Fibroblast of the aortic adventitia (primary cell): Measurements from ENCODE around the gene TULP3. TPM values are rescaled to one million over a fixed set of nuclear protein-coding genes. Genes with fewer than 3 reads are reported as not detected.
"Not testable (repeated sequence)": the region's sequence is repeated elsewhere in the genome, so short reads cannot be mapped to it uniquely, and the experiment has no call there.

Source experiments
- DNase-seq: peaks from one replicate; pipeline ENCODE4 v3.0.0-alpha.2; 2010; ENCODE audit warnings: low read depth
- H3K4me3 ChIP-seq: 2 replicates; pipeline ENCODE4 v1.5.1; 2011; ENCODE audit warnings: low read depth, mild to moderate bottlenecking, control low read depth, low read length, moderate library complexity
- total RNA-seq: library from RNA; depleted of rRNA; stranded (reverse); fragments of >200 nt; gene quantifications from 2 replicates; pipeline ENCODE4 v1.2.3, GENCODE V29; 2012; ENCODE audit warnings: low replicate concordance
- TF ChIP-seq, protein P1 (sequence below): IDR thresholded peaks from 2 replicates; pipeline ENCODE4 v1.5.1; 2011; ENCODE audit warnings: mild to moderate bottlenecking, low read length, control low read depth, inconsistent platforms; ENCODE audit not compliant: insufficient read depth

The TULP3 gene
- total RNA-seq, 1 donor, result 56.6 TPM

DNA sequence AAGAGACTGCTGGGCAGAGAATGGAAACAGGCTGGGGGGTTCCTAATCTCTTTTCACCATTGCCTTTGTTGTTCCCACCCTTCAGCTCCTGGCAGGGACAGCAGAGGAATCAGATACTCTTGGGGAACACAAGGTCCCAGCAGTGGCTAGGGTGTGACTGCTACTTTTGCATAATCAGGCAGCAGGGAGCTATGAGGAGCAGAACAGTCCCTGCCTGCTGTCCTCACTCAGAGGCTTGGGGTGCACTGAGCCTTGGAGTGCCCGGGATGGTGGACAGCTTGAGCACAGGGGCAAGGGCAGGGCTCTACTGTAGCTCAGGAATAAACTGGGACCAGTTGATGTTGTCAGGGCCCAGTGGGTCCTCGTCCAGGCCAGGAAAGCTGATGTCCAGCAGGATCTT, 32.4 kb upstream of the TULP3 start:
- TF ChIP-seq, protein P1, sequence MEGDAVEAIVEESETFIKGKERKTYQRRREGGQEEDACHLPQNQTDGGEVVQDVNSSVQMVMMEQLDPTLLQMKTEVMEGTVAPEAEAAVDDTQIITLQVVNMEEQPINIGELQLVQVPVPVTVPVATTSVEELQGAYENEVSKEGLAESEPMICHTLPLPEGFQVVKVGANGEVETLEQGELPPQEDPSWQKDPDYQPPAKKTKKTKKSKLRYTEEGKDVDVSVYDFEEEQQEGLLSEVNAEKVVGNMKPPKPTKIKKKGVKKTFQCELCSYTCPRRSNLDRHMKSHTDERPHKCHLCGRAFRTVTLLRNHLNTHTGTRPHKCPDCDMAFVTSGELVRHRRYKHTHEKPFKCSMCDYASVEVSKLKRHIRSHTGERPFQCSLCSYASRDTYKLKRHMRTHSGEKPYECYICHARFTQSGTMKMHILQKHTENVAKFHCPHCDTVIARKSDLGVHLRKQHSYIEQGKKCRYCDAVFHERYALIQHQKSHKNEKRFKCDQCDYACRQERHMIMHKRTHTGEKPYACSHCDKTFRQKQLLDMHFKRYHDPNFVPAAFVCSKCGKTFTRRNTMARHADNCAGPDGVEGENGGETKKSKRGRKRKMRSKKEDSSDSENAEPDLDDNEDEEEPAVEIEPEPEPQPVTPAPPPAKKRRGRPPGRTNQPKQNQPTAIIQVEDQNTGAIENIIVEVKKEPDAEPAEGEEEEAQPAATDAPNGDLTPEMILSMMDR, result no peak
- H3K4me3 ChIP-seq, result no peak overlapping the region
- DNase-seq, result no peak

DNA sequence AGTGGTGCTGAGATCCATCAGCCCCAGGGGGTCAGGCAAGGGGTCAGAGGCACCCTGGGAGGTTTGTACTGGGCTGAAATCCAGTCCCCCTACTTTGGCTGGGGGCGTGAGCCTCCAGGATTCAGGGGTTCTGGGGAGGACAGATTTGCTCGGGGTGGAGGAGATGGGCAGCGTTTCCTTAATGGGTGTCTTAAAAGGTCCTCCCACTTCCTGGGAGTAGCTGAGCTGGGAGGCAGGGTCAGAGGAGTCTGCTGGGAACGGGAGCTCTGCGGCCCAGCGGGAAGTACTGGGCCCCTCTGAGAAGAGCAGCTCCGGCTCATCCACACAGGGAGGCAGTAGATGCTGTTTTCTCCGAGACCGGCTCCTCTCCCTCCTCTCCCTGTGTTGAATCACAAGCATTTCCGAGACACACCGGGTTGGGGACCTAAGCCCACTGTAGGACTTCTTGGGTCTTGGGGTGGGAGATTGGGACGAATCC, 31.7 kb upstream of the TULP3 start:
- TF ChIP-seq, protein P1, result no peak
- no peak for DNase-seq
- no peak overlapping the region for H3K4me3 ChIP-seq

DNA sequence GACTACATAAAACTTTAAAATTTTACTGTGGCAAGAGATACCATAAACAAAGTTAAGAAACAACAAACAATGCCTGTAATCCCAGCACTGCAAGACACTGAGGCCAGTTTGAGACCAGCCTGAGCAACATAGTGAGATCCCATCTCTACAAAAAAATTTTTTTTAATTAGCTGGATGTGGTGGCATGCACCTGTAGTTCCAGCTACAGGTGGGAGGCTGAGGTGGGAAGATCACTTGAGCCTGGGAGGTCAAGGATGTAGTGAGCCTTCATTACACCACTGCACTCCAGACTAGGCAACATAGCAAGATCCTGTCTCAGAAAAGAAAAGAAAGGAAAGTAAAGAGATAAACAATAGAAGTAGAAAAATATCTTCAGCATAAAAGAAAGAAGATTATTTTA, 30.5 kb upstream of the TULP3 start:
- TF ChIP-seq, protein P1, result no peak
- H3K4me3 ChIP-seq, result no peak overlapping the region
- DNase-seq, result no peak

DNA sequence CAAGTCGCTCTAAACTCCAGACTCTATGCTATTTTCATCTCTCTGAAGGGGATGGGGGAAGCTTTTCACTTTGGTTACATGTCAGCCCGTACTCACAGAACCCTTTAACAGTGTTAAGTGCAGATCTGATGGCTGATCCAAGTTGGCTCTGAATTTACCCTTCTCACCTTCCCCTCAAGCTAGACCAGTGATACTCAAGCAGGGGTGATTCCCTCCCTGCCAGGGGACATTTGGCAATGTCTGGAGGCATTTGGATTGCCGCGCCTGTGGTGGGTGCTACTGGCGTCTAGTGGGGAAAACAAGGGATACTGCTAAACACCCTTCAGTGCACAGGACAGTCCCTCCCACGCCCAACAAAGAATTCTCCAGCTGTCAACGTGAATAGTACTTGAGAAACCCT, 27.8 kb upstream of the TULP3 start:
- H3K4me3 ChIP-seq, result no peak overlapping the region
- TF ChIP-seq, protein P1, result no peak
- no peak for DNase-seq

DNA sequence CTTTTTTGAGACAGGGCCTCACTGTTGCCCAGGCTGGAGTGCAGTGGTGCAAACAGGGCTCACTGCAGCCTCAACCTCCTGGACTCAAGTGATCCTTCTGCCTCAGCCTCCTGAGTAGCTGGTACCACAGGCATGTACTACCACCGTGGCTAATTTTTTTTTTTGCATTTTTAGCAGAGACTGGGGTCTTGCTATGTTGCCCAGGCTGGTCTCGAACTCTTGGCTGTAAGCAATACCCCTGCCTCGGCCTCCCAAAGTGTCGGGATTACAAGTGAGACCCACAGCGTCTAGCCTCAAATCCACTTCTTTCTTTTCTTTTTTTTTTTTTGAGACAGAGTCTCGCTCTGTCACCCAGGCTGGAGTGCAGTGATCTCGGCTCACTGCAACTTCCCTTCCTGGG, 27.3 kb upstream of the TULP3 start:
- not testable (repeated sequence) for H3K4me3 ChIP-seq, DNase-seq

DNA sequence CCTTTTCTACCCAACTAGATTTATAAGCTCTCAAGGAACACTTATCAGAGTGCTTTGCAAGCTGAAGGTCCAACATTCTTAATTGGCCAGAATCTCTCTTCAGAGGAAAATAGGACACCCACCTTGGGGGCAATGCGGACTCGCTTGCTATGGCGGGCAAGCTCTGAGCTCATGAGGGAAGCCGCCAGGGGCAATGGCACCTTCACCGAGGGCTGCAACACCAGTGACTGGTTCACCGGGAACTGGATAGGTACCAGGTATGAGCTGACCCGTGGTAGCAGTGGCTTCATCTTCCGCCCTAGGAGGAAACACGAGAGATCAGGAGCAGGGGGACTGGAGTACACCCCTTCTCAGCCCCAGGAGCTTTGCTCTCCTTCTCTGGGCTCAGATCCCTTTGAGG, 26.5 kb upstream of the TULP3 start:
- DNase-seq, result no peak
- TF ChIP-seq, protein P1, result no peak
- H3K4me3 ChIP-seq, result no peak overlapping the region

DNA sequence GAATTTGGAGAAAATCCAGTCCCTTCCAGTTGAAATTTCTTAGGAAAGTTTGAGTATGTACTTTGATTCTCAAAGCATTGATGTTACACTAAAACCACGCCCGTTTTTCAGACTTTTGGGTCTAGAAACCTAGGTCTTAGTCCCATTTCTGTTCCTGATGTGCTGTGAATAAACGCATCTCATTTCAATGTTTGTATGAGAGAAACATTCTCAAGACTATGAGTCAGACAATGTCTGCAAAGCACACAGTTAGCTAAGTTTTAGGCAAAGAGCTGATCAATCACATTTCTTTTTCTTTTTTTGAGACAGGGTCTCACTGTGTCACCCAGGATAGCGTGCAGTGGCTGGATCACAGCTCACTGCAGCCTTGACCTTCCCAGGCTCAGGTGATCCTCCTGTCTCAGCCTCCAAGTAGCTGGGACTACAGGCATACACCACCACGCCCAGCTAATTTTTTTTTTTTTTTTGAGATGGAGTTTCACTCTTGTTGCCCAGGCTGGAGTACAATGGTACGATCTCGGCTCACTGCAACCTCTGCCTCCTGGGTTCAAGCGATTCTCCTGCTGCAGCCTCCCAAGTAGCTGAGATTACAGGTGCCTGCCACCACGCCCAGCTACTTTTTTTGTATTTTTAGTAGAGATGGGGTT, 21.6 kb upstream of the TULP3 start:
- not testable (repeated sequence) for H3K4me3 ChIP-seq
- peak; percentile 14 for DNase-seq

DNA sequence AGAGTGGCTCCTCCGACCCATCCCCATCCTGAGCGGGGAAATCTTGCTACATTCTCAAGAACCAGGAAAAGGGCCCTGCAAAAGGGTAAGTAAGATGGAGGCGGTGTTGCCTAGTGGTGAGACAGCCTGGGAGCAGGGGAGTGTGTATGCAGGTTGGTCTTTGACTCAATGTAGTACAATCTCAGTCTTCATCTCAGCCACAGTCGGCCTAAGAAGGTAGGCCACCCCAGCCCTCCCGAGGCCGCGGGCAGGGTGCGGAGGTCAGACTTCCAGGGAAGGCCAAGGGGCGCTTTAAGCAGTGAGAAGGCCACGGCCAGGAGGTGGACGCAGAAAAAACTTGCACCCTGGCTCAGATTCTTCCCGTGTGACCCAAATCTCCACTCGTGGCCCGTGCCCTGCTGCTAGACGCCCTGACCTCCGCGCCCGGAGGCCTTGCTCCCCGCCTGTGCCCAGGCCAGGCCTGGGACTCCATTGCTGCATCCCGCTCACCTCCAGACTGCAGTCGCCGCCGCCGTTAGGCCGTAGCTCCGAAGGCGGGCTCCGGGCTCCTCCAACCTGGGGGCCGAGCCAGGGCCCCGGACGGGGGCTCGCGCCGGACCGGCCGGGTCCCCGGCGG, 14.2 kb upstream of the TULP3 start:
- TF ChIP-seq, protein P1, result no peak

More for the DNA sequence above, 14.2 kb upstream of the TULP3 start:
- H3K4me3 ChIP-seq, result peak overlapping the region; percentile 82
- peak; percentile 22 for DNase-seq
